Effector CD4-positive, alpha-beta T cell (primary cell): ENCODE measurements around the gene TSC22D2.
"Not testable (repeated sequence)": the region's sequence is repeated elsewhere in the genome, so short reads cannot be mapped to it uniquely, and the experiment has no call there.

ENCODE experiments used
- DNase-seq: peaks from one replicate; pipeline ENCODE4 v3.0.0-alpha.2; 2020

Gene TSC22D2

DNA sequence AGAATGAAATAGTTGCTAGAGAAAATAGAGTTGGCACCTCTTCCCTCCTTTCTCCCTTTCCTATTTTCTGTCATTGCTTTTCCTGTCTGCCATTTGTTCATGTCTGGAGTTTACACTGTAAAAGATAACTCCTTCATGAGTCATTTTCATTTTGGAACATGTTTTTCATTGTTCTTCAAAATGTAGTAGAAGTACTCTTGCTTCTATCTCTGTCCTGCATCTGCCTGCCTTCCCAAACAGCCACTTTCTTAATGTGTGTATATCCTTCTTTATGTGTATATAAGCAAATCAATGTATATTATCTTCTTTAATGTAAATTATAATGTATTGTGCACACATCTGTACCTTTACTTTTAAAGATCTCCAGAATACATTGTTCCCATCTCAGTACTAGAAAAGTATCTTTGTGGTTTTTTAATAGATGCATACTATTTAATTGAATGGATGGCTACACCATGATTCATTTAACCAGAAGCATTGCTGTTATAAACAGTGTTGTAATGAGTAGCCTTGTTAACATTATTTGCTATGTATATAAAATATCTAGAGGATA lies 41.1 kb downstream of the TSC22D2 start:
- no peak for DNase-seq

GRCh38 chr3:150450916-150451315 lies 42.8 kb downstream of the TSC22D2 start:
- no peak for DNase-seq

GRCh38 chr3:150451329-150452048 lies 43.4 kb downstream of the TSC22D2 start:
- DNase-seq = no peak

- DNase-seq = no peak
Observed at GRCh38 chr3:150453353-150453752, 45.3 kb downstream of the TSC22D2 start.

DNA sequence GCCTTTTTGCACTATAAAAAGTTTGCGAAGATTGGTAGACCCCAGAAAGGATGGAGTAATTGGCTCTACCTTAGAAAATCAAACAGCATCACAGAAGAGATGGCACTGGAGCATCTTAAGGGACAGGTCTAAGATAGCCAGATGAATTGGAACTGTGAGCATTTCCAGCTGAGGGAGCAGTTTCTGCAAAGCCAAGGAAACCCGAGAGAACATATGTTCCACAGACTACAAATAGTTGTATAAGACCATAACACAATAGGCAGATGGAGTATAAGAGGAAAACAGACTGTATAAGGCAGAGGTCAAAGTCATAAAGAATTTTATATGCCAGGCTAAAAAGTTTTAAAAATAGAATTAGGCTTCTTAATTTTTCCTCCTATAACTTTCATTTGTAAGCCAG lies 46.0 kb downstream of the TSC22D2 start:
- DNase-seq = no peak

- no peak for DNase-seq
Observed at GRCh38 chr3:150454622-150455021, 46.5 kb downstream of the TSC22D2 start.

DNA sequence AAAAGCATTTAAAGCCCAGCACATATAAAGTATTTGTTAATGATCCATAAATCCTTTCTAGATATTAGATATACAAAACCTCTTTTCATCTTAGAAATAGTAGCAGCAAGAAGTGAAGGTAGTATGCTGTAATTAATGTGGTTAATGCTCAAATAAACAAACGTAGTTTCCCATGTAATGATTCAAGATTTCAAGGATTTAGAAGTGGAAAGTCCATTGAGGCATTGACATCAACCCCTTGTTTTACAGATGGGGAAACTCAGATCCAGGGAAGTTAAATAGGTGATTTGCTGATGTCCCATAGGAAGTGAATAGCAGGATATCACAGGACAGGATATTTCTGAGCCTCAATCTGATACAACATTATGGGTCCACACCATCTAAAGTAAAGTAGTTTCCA lies 47.2 kb downstream of the TSC22D2 start:
- no peak for DNase-seq

GRCh38 chr3:150458001-150458400 lies 49.9 kb downstream of the TSC22D2 start:
- DNase-seq = no peak

- no peak for DNase-seq
Observed at GRCh38 chr3:150460484-150460883, 52.4 kb downstream of the TSC22D2 start.

GRCh38 chr3:150461399-150461798 lies 53.3 kb downstream of the TSC22D2 start:
- no peak for DNase-seq

GRCh38 chr3:150462108-150462507 lies 54.0 kb downstream of the TSC22D2 start:
- DNase-seq = no peak

- no peak for DNase-seq
Observed at GRCh38 chr3:150464684-150465083, 56.6 kb downstream of the TSC22D2 start.

DNA sequence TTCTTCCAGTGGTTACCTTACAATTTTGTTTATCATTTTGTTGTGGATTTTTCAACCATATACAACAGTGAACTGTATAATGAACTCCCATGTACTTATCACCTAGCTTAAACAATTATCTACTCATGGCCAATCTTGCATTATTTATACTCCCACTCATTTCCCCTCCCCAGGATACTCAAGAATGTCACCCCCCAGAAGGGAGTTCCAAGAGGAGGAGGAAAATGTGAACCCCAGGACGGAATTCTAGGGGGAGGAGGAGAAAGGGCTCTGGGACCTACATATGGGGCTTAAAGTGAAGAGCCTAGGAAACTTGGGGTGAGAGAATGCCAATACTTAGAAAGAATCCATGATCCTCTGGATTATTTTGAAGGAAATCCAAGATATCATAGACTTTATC lies 59.3 kb downstream of the TSC22D2 start:
- DNase-seq = no peak

DNA sequence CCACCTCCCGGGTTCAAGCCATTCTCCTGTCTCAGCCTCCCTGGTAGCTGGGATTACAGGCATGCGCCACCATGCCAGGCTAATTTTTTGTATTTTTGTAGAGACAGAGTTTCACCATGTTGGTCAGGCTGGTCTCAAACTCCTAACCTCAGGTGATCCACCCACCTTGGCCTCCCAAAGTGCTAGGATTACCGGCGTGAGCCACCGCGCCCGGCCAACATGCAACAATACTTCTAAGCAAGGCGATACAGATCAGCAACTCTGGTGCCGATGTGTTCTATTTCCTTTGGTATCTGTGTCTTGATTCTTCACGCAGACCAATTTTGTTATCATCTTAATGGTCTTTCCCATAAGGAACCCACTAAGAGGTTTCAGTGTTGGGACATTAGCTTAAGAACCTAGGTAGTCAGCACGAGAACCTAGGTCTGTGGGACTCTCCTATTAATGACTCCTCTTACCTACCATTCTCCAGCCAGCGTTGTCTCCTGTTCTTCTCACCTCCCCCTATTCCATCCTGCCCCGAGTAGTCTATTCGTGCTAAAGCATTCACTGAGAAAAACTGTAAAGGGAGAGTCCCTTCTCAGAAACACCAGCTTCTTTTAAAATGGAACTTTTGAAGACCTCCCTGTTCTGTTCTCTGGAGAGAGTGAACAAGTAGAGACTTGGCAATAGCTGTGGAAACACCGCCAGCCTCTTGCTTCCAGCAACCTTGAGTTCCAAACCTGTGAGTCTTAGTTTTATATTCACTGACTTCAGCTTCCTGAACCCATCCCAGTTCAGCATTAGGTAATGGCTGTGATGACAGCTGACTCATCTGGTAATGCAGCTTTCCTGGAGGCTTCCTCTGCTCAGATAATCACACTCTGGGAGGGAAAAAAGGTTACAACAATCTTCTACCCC lies 61.2 kb downstream of the TSC22D2 start:
- no peak for DNase-seq

DNA sequence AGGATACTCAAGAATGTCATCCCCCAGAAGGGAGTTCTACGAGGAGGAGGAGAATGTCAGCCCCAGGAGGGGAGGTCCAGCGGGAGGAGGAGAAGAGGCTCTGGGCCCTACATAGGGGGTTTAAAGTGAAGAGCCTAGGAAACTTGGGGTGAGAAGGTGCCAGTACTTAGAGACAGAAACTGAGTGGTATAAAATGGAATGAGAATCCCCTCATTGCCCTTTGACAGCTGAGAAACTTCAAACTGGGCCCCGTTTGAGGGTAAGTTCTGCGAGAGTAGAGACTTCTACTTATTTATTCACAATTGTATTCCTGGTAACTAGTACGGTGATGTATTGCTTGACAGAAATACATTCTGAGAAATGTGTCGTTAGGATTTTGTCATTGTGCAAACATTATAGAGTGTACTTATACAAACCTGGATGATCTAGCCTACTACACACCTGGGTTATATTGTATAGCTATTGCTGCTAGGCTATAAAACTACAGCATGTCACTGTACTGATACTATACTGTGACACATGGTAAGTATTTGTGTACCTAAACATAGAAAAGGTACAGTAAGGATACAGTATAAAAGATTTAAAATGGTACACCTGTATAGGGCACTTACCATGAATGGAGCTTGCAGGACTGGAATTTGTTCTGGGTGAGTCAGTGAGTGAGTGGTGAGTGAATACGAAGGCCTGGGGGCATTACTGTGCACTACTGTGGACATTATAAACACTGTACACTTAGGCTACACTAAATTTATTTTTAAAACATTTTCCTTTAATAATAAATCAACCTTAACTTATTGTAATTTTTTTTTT lies 62.0 kb downstream of the TSC22D2 start:
- DNase-seq = no peak

DNA sequence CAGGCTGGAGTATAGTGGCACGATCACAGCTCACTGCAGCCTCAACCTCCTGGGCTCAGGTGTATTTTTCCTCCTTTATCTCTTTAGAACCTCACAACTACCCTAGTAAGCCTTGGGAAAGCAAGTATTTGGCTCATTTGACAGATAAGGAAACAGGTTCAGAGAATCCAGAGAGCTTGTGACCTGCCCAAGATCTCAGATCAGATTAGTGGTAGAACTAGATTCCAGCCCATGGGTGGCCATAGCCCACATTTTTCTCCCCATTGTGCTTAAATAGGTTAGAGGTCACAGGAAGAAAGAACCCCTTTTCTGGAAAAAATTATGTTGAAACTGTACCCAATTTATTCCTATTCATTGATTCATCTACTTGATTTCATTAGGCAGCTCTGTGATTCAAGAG lies 64.3 kb downstream of the TSC22D2 start:
- DNase-seq = no peak

- not testable (repeated sequence) for DNase-seq
Observed at GRCh38 chr3:150473161-150473560, 65.1 kb downstream of the TSC22D2 start.

DNA sequence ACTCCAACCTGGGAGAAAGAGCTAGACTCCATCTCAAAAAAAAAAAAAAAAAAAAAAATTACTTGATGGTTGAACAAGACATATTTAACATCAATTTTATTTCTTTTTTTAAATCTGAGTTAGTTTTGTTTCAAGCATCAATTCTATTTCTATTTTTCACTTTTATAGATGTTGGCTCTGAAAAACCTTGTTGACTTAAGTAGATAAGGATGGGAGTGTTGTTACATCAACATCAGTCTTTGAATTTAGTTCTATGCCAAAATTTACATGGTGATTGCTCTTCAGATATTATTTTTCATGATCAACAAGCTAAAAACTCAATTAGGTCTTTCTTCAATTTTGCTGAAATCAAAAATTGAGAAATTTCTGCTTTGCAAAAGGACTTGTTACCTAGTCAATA lies 71.3 kb downstream of the TSC22D2 start:
- no peak for DNase-seq

GRCh38 chr3:150480877-150481276 lies 72.8 kb downstream of the TSC22D2 start:
- DNase-seq = no peak

DNA sequence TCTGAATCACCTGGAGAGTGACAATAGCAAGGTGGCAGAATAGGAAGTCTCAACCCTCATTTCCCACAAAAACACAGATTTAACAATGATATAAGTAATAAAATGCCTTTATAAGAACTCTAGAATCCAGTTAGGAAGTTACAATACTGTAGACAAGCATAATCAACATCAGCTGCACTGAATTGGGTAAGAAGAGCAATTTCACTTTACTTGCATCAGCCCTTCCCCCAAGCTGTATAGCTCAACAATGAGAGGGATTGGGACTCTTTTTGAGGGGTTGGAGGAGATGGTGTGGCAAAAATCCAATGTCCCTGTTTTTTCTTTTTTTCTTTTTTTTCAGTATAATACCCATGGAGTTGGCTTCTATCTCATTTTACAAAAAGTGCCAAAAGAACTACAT lies 75.1 kb downstream of the TSC22D2 start:
- DNase-seq = no peak

DNA sequence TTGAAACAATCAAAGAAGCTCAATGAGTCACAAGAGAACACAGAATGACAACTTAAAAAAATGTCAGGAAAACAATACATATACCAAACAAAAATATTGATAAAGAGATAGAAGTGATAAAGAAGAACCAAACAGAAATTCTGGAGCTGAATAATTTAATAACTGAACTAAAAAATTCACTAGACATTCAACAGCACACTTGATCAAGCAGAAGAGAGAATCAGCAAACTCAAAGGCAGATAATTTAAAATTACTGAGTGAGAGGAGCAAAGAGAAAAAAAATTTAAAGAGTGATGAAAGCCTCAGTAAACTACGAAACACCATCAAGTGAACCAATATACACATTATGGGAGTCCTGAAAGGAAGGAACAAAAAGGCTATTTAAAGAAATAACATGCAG lies 76.3 kb downstream of the TSC22D2 start:
- no peak for DNase-seq

DNA sequence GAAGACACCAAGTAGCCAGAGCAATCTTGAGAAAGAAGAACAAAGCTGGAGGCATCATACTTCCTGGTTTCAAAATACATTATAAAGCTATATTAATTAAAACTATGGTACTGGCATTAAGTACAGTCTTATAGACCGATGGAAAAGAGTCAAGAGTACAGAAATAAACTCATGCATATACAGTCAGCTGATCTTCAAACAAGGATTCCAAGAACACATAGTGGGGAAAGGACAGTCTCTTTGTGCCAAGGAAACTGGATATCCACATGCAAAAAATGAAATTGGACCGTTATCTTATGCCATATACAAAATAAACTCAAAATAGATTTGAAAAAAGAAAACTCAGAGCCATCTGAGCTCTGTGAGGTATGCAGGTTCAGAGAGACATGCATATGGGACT lies 80.8 kb downstream of the TSC22D2 start:
- DNase-seq = no peak
